DMS114 treated with DMSO at 0.1 percent for 48 hours (cell line): ENCODE data around the gene CDKN2AIP.

Experiments used
- DNase-seq: peaks from one replicate; lab custom pipeline; 2025; ENCODE audit not compliant: unreplicated experiment; lab: John Stamatoyannopoulos, UW

Gene CDKN2AIP

GRCh38 chr4:183492791-183493222 is 48.4 kb downstream of the CDKN2AIP start:
- DNase-seq = no peak

- DNase-seq = no peak
Measured at GRCh38 chr4:183493246-183493645, 48.8 kb downstream of the CDKN2AIP start.

- no peak for DNase-seq
Measured at GRCh38 chr4:183495184-183495583, 50.7 kb downstream of the CDKN2AIP start.
